HFF-Myc (cell line): ENCODE data around the gene CDCP1.

Experiments used
- DNase-seq: peaks from one replicate; pipeline ENCODE4 v3.0.0-alpha.2; 2011; ENCODE audit warnings: low read depth; ENCODE audit errors: extremely low read depth
- H3K4me3 ChIP-seq: replicated peaks from 2 replicates; pipeline ENCODE4 v1.5.1; 2011; ENCODE audit warnings: low read depth, mild to moderate bottlenecking, control low read depth, low read length
- TF ChIP-seq, protein P1 (sequence below): IDR thresholded peaks from 2 replicates; pipeline ENCODE4 v1.5.1; 2012; ENCODE audit warnings: mild to moderate bottlenecking, low read depth, low read length, control low read depth; ENCODE audit errors: missing control alignments

The CDCP1 gene

DNA sequence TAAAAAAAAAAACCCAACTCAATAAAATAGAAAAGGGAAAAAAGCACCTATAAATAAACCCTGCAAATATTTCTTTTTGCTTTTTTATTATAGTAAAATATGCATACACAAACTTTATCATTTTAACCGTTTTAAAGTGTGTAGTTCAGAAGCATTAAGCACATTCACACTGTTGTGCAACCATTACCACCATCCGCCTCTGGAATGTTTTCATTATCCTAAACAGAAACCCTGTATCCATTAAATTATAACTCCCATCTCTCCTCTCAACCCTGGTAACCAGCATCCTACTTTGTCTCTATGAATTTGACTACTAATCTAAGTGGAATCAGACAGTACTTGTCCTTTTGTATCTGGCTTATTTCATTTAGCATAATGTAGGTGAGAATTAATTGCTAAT, 15.0 kb downstream of the CDCP1 start:
- TF ChIP-seq, protein P1, sequence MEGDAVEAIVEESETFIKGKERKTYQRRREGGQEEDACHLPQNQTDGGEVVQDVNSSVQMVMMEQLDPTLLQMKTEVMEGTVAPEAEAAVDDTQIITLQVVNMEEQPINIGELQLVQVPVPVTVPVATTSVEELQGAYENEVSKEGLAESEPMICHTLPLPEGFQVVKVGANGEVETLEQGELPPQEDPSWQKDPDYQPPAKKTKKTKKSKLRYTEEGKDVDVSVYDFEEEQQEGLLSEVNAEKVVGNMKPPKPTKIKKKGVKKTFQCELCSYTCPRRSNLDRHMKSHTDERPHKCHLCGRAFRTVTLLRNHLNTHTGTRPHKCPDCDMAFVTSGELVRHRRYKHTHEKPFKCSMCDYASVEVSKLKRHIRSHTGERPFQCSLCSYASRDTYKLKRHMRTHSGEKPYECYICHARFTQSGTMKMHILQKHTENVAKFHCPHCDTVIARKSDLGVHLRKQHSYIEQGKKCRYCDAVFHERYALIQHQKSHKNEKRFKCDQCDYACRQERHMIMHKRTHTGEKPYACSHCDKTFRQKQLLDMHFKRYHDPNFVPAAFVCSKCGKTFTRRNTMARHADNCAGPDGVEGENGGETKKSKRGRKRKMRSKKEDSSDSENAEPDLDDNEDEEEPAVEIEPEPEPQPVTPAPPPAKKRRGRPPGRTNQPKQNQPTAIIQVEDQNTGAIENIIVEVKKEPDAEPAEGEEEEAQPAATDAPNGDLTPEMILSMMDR, result no peak
- no peak overlapping the region for H3K4me3 ChIP-seq
- no peak for DNase-seq

DNA sequence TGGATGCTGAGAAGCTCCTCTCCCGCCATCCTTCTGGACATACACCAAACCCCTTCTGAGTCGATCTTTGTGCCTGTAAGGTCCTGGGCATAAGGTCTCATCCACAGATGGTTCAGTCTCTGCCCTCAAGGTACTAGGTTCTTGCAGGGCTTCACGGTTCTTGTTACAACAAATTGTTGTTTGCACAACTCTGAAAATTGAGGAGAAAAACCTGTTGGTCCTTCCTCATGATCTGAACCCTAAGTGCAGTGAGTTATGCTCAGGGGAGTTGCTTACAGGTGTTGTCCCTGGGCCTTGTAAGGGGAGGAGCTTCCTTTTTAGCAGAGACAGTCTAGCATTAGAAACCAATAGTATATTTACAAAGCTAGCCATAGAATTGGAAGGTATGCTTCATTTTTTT, 15.7 kb downstream of the CDCP1 start:
- DNase-seq, result no peak
- no peak overlapping the region for H3K4me3 ChIP-seq
- TF ChIP-seq, protein P1, result no peak

DNA sequence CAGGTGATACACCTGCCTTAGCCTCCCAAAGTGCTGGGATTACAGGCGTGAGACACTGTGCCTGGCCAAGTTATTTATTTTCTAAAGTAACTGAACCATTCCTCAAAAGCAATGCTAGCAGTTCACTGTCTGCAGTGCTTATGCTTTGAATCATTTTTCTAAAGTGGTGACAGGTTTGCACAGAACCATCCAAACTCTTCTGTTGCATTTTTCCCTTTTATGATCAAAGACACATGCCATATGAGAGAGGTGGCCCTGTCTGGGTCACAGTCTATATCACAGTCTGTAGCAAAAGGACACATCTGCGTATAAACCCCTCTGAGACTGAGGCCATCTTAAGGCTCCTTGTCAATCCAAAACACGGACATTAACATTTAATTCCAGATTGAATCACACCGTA, 17.2 kb downstream of the CDCP1 start:
- H3K4me3 ChIP-seq, result no peak overlapping the region
- DNase-seq, result no peak
- TF ChIP-seq, protein P1, result no peak

DNA sequence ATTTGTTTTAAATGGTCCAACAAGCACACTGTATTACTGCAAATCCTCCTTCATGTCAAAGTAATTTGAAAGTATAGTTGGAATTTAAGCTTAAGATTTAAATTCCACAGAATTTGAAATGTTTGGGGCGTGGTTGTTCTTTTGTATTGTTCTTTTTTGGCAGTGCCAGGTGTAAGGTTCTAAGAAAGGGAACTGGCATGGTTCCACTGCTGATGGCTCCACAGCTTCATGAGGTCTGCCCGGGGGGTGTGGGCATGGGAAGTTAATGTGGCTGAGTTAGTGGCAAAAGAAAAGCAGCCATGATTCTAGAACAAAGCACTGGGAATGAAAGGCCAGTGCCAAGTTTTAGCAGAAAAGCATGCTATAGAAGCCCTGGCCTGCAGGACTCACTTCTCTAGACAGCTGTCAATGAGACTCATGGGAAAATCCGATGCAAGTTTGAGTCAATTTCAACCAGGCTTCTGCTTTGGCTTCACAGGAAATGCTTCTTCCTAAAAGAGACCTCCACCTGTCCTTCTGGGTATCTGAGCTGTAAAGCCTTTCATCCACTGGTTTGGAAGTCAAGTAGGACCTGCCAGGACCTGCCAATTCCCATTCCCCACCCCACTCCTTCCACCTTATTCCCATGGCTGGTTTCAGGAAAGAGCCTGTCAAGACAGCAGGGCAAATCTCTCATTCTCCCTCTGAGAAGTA, 18.9 kb downstream of the CDCP1 start:
- DNase-seq, result no peak
- TF ChIP-seq, protein P1, result no peak

DNA sequence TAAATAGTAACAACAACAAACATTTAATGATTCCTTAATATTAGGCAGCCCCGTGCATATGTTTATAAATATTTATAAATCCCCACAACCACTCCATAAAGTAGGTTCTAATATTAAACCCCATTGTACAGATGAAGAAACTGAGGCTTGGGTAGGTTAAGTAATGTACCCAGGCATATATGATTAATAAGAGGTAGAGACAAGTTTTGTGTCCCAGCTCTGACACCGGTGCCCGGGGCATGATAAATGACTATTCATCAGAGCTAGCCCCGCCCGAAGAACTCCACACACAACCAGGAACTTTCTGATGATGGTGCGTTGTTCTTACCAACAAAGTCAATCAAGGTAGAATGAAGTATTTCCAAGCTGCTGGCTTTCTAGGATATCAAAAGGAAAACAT, 19.4 kb downstream of the CDCP1 start:
- DNase-seq, result no peak
- no peak overlapping the region for H3K4me3 ChIP-seq
- TF ChIP-seq, protein P1, result no peak

More for the DNA sequence above, 18.9 kb downstream of the CDCP1 start:
- no peak overlapping the region for H3K4me3 ChIP-seq

DNA sequence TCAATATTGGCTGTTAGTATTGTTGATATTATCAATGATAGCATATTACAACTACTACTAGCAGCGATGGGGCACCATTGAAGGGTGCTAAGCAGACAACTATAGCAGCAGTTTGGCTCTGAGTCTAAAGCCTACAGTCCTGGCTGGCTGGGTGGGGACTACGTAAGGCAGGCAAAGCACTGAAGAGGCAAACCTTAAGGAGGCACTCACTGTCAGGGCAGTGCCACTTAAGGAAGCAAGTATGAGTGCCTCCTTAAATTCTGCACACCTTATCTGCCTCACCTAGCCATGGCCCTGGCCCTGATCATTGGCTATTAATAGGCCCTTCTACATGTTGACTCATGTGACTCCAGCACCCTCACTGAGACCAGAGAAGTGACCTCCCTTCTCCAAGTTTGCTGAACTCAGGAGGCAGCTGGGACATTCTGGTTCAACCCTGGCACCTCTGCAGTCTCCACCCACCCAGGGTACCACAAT, 20.6 kb downstream of the CDCP1 start:
- DNase-seq, result no peak
- TF ChIP-seq, protein P1, result no peak
- H3K4me3 ChIP-seq, result no peak overlapping the region

DNA sequence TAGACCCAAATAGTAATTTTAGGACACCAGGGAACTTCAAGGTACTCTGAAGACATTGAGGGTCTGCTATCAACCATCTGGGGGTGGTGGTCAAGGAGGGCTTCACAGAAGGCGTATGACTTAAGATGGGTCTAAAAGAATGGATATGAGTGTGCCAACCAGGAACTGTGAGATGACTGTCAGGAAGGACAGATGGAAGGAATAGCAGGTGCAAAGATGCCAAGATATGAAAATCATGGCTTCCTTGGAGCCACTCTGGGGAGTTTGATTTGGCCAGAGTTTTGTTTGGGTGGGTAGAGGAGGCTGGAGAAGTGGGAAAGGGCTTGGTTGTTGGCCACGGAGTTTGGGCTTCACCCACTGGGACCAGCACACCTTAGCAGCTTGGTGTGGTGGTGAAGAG, 21.2 kb downstream of the CDCP1 start:
- DNase-seq, result no peak
- H3K4me3 ChIP-seq, result no peak overlapping the region
- TF ChIP-seq, protein P1, result no peak
